HT-29 (cell line): ENCODE results near the gene CAMTA1. TPM values are rescaled to one million over a fixed set of nuclear protein-coding genes. Genes with fewer than 3 reads are reported as not detected.
A peak's percentile ranks its signal among the peaks of the same experiment; 100 is the strongest.
"Not testable (repeated sequence)": the region's sequence is repeated elsewhere in the genome, so short reads cannot be mapped to it uniquely, and the experiment has no call there.

Experiments used
- DNase-seq: peaks from one replicate; pipeline ENCODE4 v3.0.0-alpha.2; 2015; ENCODE audit warnings: low spot score
- total RNA-seq: library from RNA; depleted of rRNA; stranded (reverse); fragments of >200 nt; shearing (Covaris generic); gene quantifications from 2 replicates; pipeline ENCODE4 v1.2.3, GENCODE V29; 2014

The CAMTA1 gene
- total RNA-seq, 1 experiment from 2014 or later: 62.2 TPM

GRCh38 chr1:7690076-7690475 is 904.8 kb downstream of the CAMTA1 start:
- no peak for DNase-seq

- DNase-seq: no peak
Measured at GRCh38 chr1:7690496-7691182, 905.4 kb downstream of the CAMTA1 start.

GRCh38 chr1:7691576-7691975 is 906.3 kb downstream of the CAMTA1 start:
- DNase-seq: no peak

GRCh38 chr1:7692005-7692404 is 906.8 kb downstream of the CAMTA1 start:
- no peak for DNase-seq

GRCh38 chr1:7693037-7693436 is 907.8 kb downstream of the CAMTA1 start:
- DNase-seq: not testable (repeated sequence)

- DNase-seq: no peak
Measured at GRCh38 chr1:7693662-7694061, 908.4 kb downstream of the CAMTA1 start.

- DNase-seq: no peak
Measured at GRCh38 chr1:7694600-7695496, 909.6 kb downstream of the CAMTA1 start.

GRCh38 chr1:7695497-7696117 is 910.4 kb downstream of the CAMTA1 start:
- no peak for DNase-seq

GRCh38 chr1:7698641-7699040 is 913.4 kb downstream of the CAMTA1 start:
- no peak for DNase-seq

- DNase-seq: no peak
Measured at GRCh38 chr1:7702365-7702764, 917.1 kb downstream of the CAMTA1 start.

GRCh38 chr1:7703321-7704213 is 918.3 kb downstream of the CAMTA1 start:
- no peak for DNase-seq

GRCh38 chr1:7704214-7705047 is 919.2 kb downstream of the CAMTA1 start:
- peak; percentile 81 for DNase-seq

- no peak for DNase-seq
Measured at GRCh38 chr1:7705048-7705907, 920.0 kb downstream of the CAMTA1 start.

- DNase-seq: no peak
Measured at GRCh38 chr1:7705908-7706216, 920.6 kb downstream of the CAMTA1 start.

GRCh38 chr1:7707527-7707926 is 922.3 kb downstream of the CAMTA1 start:
- DNase-seq: no peak

- DNase-seq: not testable (repeated sequence)
Measured at GRCh38 chr1:7708065-7708464, 922.8 kb downstream of the CAMTA1 start.

GRCh38 chr1:7710859-7711258 is 925.6 kb downstream of the CAMTA1 start:
- DNase-seq: no peak

- DNase-seq: no peak
Measured at GRCh38 chr1:7712731-7713323, 927.6 kb downstream of the CAMTA1 start.

- DNase-seq: no peak
Measured at GRCh38 chr1:7716506-7716905, 931.3 kb downstream of the CAMTA1 start.
